Endothelial cell (in vitro differentiated cells): ENCODE data around the gene CNTNAP5. TPM values are rescaled to one million over a fixed set of nuclear protein-coding genes. Genes with fewer than 3 reads are reported as not detected.

ENCODE experiments used
- DNase-seq: peaks from one replicate; pipeline ENCODE4 v3.0.0; 2021; ENCODE audit warnings: low spot score
- H3K27ac Mint-ChIP-seq: one replicate; pipeline ENCODE4 v1.8.0; 2021; ENCODE audit warnings: mixed read lengths, inconsistent platforms; ENCODE audit not compliant: unreplicated experiment
- H3K27me3 Mint-ChIP-seq: one replicate; pipeline ENCODE4 v1.8.0; 2021; ENCODE audit warnings: mild to moderate bottlenecking, moderate library complexity, mixed read lengths, inconsistent platforms; ENCODE audit not compliant: unreplicated experiment
- H3K36me3 Mint-ChIP-seq: one replicate; pipeline ENCODE4 v1.8.0; 2021; ENCODE audit warnings: mild to moderate bottlenecking, low read depth, mixed read lengths, inconsistent platforms; ENCODE audit not compliant: unreplicated experiment
- H3K4me1 Mint-ChIP-seq: one replicate; pipeline ENCODE4 v1.8.0; 2021; ENCODE audit warnings: mild to moderate bottlenecking, mixed read lengths, inconsistent platforms; ENCODE audit not compliant: unreplicated experiment
- H3K4me3 Mint-ChIP-seq: one replicate; pipeline ENCODE4 v1.8.0; 2021; ENCODE audit warnings: mild to moderate bottlenecking, mixed read lengths, inconsistent platforms; ENCODE audit not compliant: unreplicated experiment
- H3K9me3 Mint-ChIP-seq: one replicate; pipeline ENCODE4 v1.8.0; 2021; ENCODE audit warnings: mixed read lengths, inconsistent platforms; ENCODE audit not compliant: unreplicated experiment
- total RNA-seq: library from RNA; stranded (reverse); fragmentation: NEBNext Ultra II Directional; extraction: Animal tissue kit (Norgen Biotek cat#: 25700); gene quantifications from one replicate; pipeline ENCODE4 v1.2.1, GENCODE V29; 2021; ENCODE audit not compliant: unreplicated experiment
- TF ChIP-seq, protein P1 (sequence below): fragments of 200-600 bp; sonication (generic); IDR thresholded peaks from one replicate; pipeline ENCODE4 v1.5.0; 2021; ENCODE audit warnings: antibody characterized with exemption; ENCODE audit not compliant: unreplicated experiment

CNTNAP5 gene
- total RNA-seq, 1 donor from 2014 or later = 5.0 TPM

DNA sequence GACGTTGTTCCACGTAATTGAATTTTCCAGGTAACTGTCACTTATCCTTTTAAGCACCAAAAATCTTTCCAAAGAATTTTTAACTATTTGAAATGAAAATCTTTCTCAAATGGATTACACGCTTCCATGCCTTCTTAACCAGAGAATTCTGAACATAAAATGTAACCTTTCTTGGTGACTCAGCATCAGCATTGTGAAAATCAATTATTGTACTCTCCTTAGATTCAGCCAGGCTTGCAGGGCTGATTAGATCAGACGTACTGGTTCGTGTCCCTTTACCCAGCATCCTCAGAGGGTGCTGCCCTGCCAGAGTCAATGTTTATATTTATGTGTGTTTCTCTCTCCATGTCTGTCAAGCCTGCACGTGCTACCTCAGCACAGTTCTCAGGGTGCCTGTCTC lies 623.9 kb downstream of the CNTNAP5 start:
- H3K27me3 Mint-ChIP-seq = no peaks in the 10 kb centered on the region
- H3K9me3 Mint-ChIP-seq = no peaks in the 10 kb centered on the region
- TF ChIP-seq, protein P1, sequence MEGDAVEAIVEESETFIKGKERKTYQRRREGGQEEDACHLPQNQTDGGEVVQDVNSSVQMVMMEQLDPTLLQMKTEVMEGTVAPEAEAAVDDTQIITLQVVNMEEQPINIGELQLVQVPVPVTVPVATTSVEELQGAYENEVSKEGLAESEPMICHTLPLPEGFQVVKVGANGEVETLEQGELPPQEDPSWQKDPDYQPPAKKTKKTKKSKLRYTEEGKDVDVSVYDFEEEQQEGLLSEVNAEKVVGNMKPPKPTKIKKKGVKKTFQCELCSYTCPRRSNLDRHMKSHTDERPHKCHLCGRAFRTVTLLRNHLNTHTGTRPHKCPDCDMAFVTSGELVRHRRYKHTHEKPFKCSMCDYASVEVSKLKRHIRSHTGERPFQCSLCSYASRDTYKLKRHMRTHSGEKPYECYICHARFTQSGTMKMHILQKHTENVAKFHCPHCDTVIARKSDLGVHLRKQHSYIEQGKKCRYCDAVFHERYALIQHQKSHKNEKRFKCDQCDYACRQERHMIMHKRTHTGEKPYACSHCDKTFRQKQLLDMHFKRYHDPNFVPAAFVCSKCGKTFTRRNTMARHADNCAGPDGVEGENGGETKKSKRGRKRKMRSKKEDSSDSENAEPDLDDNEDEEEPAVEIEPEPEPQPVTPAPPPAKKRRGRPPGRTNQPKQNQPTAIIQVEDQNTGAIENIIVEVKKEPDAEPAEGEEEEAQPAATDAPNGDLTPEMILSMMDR = no peak
- no peak for DNase-seq
- no peak overlapping the region for H3K4me3 Mint-ChIP-seq
- no peak overlapping the region for H3K27ac Mint-ChIP-seq
- H3K4me1 Mint-ChIP-seq = no peaks in the 10 kb centered on the region
- no peaks in the 10 kb centered on the region for H3K36me3 Mint-ChIP-seq

DNA sequence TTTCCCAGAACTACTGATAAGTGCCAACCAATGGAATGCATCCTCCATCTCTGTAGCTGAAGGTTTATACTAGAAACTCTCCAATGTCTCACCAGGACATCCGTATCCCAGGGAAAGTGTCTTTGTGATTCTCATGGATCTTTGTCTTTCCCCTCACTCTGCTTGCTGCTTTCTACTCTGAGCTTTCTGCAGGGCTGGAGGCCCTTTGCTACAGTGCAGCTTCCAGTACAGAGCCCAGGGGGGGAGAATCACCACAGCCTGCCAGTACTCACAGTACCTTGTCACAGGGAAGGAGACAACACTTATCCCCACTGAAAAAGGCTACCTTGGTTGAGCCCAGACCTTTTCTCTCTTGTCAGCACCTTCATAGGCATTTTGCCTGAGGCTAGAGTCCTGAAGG lies 627.0 kb downstream of the CNTNAP5 start:
- TF ChIP-seq, protein P1 = no peak
- Mint-ChIP-seq H3K27me3 (peaks cover 2% of the 10 kb centered on the region), H3K27ac (no peak overlapping the region), H3K4me1 (no peaks in the 10 kb centered on the region), H3K4me3 (no peak overlapping the region), H3K9me3 (no peaks in the 10 kb centered on the region), H3K36me3 (no peaks in the 10 kb centered on the region)
- no peak for DNase-seq

DNA sequence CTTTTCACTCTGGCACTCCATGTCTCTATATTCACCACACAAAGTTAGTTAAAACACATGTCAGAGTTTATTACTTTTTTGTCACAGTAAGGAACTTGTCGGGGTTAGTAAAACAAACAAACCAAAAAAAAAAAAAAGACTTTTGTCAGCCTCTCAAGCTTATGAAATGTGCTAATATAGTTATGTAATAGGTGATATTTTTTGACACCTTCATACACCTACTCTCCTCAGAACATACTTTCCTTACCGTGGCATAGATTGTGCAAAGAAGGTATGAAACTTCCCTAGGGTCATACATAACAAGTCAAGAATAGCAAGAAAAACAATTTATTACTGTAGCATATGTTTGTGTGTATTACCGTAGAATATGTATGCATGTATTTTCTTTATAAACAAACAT lies 633.3 kb downstream of the CNTNAP5 start:
- Mint-ChIP-seq H3K4me3 (no peak overlapping the region), H3K36me3 (no peaks in the 10 kb centered on the region), H3K4me1 (no peaks in the 10 kb centered on the region), H3K27ac (no peak overlapping the region), H3K27me3 (peaks cover 2% of the 10 kb centered on the region), H3K9me3 (no peaks in the 10 kb centered on the region)
- TF ChIP-seq, protein P1 = no peak
- DNase-seq = no peak

DNA sequence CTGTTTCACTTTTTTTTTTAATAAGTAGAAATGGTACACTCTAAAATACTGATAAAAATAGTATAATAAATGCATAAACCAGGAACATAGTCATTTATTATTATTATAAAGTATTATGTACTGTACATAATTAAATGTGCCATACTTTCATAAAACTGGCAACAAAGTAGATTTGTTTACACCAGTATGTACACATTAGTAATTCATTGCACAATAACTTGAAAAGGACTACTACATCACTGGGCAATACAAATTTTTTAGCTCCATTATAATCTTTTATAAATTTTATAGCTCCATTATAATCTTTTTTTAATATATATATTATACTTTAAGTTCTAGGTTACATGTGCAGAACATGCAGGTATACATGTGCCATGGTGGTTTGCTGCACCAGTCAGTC lies 636.5 kb downstream of the CNTNAP5 start:
- Mint-ChIP-seq H3K36me3 (no peaks in the 10 kb centered on the region), H3K27me3 (no peaks in the 10 kb centered on the region), H3K27ac (no peak overlapping the region), H3K4me3 (no peak overlapping the region), H3K4me1 (no peaks in the 10 kb centered on the region), H3K9me3 (no peaks in the 10 kb centered on the region)
- TF ChIP-seq, protein P1 = no peak
- DNase-seq = no peak

DNA sequence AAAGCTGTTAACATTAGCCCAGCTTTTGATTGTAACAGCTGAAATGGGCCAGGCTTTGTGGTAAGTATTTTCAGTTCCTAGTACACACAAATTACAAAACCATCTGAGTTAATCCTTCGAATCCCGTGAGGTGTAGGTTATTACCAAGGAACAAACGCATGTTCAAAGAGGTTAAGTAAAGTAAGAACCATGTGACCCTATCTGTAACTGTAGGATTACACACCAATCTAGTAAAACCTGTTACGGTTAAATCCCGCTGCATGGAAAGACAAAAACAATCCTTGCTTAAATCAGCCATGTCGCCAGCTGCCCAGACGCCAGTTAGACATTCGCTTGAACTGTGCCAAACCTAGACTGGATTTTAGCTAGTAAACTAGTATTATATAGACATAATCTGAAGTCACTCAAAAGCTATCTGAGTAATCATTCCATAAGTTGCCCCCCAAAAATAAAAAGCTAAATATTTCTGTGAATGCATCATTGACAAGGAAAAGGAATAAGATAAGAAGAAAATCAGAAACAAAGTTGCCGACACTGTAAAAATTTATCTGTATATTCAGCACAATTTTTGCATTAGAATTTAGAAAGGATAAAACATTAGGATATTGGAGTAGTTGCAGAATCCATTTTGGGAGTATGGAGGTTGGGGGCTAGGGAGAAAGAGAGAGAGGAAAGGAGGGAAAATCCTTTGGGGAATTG lies 638.0 kb downstream of the CNTNAP5 start:
- Mint-ChIP-seq H3K27ac (no peak overlapping the region), H3K36me3 (no peaks in the 10 kb centered on the region), H3K27me3 (no peaks in the 10 kb centered on the region), H3K9me3 (no peaks in the 10 kb centered on the region), H3K4me3 (no peak overlapping the region), H3K4me1 (no peaks in the 10 kb centered on the region)
- TF ChIP-seq, protein P1 = no peak
- DNase-seq = no peak
